Effector memory CD4-positive, alpha-beta T cell (primary cell): Measurements from ENCODE around the gene ANXA11.

Experiments used
- DNase-seq, 3 donors: peaks; one replicate each; pipeline ENCODE4 v3.0.0-alpha.2; 2020
- H3K27ac ChIP-seq: 2 replicates; pipeline ENCODE4 v1.7.0; 2013; ENCODE audit warnings: mild to moderate bottlenecking, low read length, moderate library complexity; ENCODE audit not compliant: insufficient read depth, poor library complexity, severe bottlenecking
- H3K27me3 ChIP-seq: replicated peaks from 2 replicates; pipeline ENCODE4 v1.7.0; 2013; ENCODE audit warnings: mild to moderate bottlenecking, low read length; ENCODE audit not compliant: insufficient read depth, control insufficient read depth, poor library complexity, severe bottlenecking
- H3K36me3 ChIP-seq: 2 replicates; pipeline ENCODE4 v1.7.0; 2013; ENCODE audit warnings: mild to moderate bottlenecking, low read length, moderate library complexity; ENCODE audit not compliant: control insufficient read depth, insufficient read depth
- H3K4me1 ChIP-seq: 2 replicates; pipeline ENCODE4 v1.7.0; 2013; ENCODE audit warnings: low read length, mild to moderate bottlenecking; ENCODE audit not compliant: control insufficient read depth, insufficient read depth, poor library complexity, severe bottlenecking
- H3K4me3 ChIP-seq: 2 replicates; pipeline ENCODE4 v1.7.0; 2013; ENCODE audit warnings: low read length, low read depth, mild to moderate bottlenecking; ENCODE audit not compliant: insufficient read depth, poor library complexity, severe bottlenecking
- H3K9me3 ChIP-seq: 2 replicates; pipeline ENCODE4 v1.7.0; 2013; ENCODE audit warnings: mild to moderate bottlenecking, low read length, moderate library complexity; ENCODE audit not compliant: control insufficient read depth

ANXA11 gene

GRCh38 chr10:80188713-80189112 lies 16.6 kb downstream of the ANXA11 start:
- peaks cover 8% of the 10 kb centered on the region for H3K36me3 ChIP-seq
- H3K4me1 ChIP-seq = peaks cover 48% of the 10 kb centered on the region
- H3K27me3 ChIP-seq = no peaks in the 10 kb centered on the region
- no peaks in the 10 kb centered on the region for H3K9me3 ChIP-seq
- peak overlapping the region; percentile 72 for H3K27ac ChIP-seq
- H3K4me3 ChIP-seq = no peak overlapping the region
- no peak for DNase-seq

GRCh38 chr10:80187465-80188409 lies 17.6 kb downstream of the ANXA11 start:
- no peaks in the 10 kb centered on the region for H3K27me3 ChIP-seq
- peak; percentile 67 to 80 (median 72) for DNase-seq
- H3K9me3 ChIP-seq = no peaks in the 10 kb centered on the region
- H3K27ac ChIP-seq = peak overlapping the region; percentile 72
- H3K4me1 ChIP-seq = peaks cover 48% of the 10 kb centered on the region
- peaks cover 13% of the 10 kb centered on the region for H3K36me3 ChIP-seq
- peak overlapping the region; percentile 28 for H3K4me3 ChIP-seq

GRCh38 chr10:80187060-80187459 lies 18.3 kb downstream of the ANXA11 start:
- DNase-seq = no peak
- H3K27ac ChIP-seq = peak overlapping the region; percentile 72
- peaks cover 46% of the 10 kb centered on the region for H3K4me1 ChIP-seq
- no peaks in the 10 kb centered on the region for H3K27me3 ChIP-seq
- H3K4me3 ChIP-seq = peak overlapping the region; percentile 28
- no peaks in the 10 kb centered on the region for H3K9me3 ChIP-seq
- peaks cover 13% of the 10 kb centered on the region for H3K36me3 ChIP-seq

GRCh38 chr10:80186364-80187012 lies 18.8 kb downstream of the ANXA11 start:
- peaks cover 13% of the 10 kb centered on the region for H3K36me3 ChIP-seq

GRCh38 chr10:80185578-80186299 lies 19.6 kb downstream of the ANXA11 start:
- Histone ChIP-seq H3K4me1 (peaks cover 38% of the 10 kb centered on the region), H3K9me3 (no peaks in the 10 kb centered on the region), H3K4me3 (no peak overlapping the region), H3K27ac (no peak overlapping the region), H3K27me3 (no peaks in the 10 kb centered on the region), H3K36me3 (peaks cover 14% of the 10 kb centered on the region)
- no peak for DNase-seq

More at GRCh38 chr10:80186364-80187012, 18.8 kb downstream of the ANXA11 start:
- Histone ChIP-seq H3K4me3 (no peak overlapping the region), H3K27ac (peak overlapping the region; percentile 72), H3K27me3 (no peaks in the 10 kb centered on the region), H3K9me3 (no peaks in the 10 kb centered on the region), H3K4me1 (peaks cover 41% of the 10 kb centered on the region)
- no peak for DNase-seq

- no peaks in the 10 kb centered on the region for H3K27me3 ChIP-seq
- H3K27ac ChIP-seq = no peak overlapping the region
- peaks cover 19% of the 10 kb centered on the region for H3K36me3 ChIP-seq
- H3K4me3 ChIP-seq = no peak overlapping the region
- DNase-seq = no peak
- peaks cover 29% of the 10 kb centered on the region for H3K4me1 ChIP-seq
- H3K9me3 ChIP-seq = no peaks in the 10 kb centered on the region
Observed at GRCh38 chr10:80184291-80184690, 21.0 kb downstream of the ANXA11 start.

GRCh38 chr10:80183436-80183835 lies 21.9 kb downstream of the ANXA11 start:
- Histone ChIP-seq H3K27ac (no peak overlapping the region), H3K4me1 (peaks cover 21% of the 10 kb centered on the region), H3K4me3 (no peak overlapping the region), H3K27me3 (no peaks in the 10 kb centered on the region), H3K9me3 (no peaks in the 10 kb centered on the region), H3K36me3 (peaks cover 21% of the 10 kb centered on the region)
- no peak for DNase-seq

GRCh38 chr10:80182986-80183385 lies 22.4 kb downstream of the ANXA11 start:
- Histone ChIP-seq H3K4me1 (peaks cover 17% of the 10 kb centered on the region), H3K4me3 (no peak overlapping the region), H3K36me3 (peaks cover 25% of the 10 kb centered on the region), H3K27me3 (no peaks in the 10 kb centered on the region), H3K9me3 (no peaks in the 10 kb centered on the region), H3K27ac (no peak overlapping the region)
- no peak for DNase-seq

GRCh38 chr10:80177781-80178636 lies 27.3 kb downstream of the ANXA11 start:
- Histone ChIP-seq H3K27ac (no peak overlapping the region), H3K27me3 (no peaks in the 10 kb centered on the region), H3K36me3 (peaks cover 16% of the 10 kb centered on the region), H3K4me1 (no peaks in the 10 kb centered on the region), H3K9me3 (no peaks in the 10 kb centered on the region), H3K4me3 (no peak overlapping the region)
- DNase-seq = no peak
